ENCODE measurements around the gene ATG9A. TPM values are rescaled to one million over a fixed set of nuclear protein-coding genes. Genes with fewer than 3 reads are reported as not detected.

The ATG9A gene
- total RNA-seq, 4 donors from 2014 or later: 21.5 to 53.5 (median 45.9) TPM

DNA sequence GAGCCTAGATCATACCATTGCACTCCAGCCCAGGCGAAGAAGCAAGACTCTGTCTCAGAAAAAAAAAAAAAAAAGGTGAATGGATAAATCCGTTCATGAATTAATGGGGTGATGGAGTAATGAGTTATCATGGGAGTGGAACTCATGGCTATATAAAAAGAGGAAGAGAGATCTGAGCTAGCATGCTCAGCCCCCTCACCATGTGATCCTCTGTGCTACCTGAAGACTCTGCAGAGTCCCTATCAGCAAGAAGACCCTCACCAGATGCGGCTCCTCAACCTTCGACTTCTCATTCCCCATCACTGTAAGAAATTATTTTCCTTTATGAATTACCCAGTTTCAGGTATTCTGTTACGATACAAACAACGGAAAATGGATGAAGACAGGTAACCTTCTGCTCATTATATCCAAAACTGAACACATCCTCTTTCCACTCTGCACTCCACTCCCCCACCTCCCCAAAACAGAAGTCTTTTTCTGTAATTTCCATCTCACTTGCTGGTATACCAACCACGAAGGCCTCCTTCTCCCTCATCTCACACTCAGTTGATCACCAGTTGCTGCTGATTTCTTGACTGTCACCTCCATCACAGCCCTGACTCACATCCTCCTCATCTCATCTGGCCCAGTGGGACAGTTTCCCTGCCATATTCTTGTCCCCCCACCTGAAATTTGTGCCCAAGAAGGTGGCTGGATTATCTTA lies 42.5 kb downstream of the ATG9A start:
- no peaks in the 10 kb centered on the region for H3K9me3 ChIP-seq
- intact Hi-C loops (cut with DNase I; ENCODE audit: low total_unique reads): no loop called here
- no peak overlapping the region for H3K4me3 ChIP-seq
- H3K27ac ChIP-seq: no peak overlapping the region
- no peaks in the 10 kb centered on the region for H3K27me3 ChIP-seq
- no peaks in the 10 kb centered on the region for H3K4me1 ChIP-seq
- TF ChIP-seq POLR2A (IDR thresholded peaks at IDR 0.05) (no peak), CTCF (IDR thresholded peaks at IDR 0.05) (no peak)
- no peak for DNase-seq
- H3K36me3 ChIP-seq: no peaks in the 10 kb centered on the region

- no peaks in the 10 kb centered on the region for H3K36me3 ChIP-seq
Observed at GRCh38 chr2:219184121-219184520, 45.3 kb downstream of the ATG9A start.

DNA sequence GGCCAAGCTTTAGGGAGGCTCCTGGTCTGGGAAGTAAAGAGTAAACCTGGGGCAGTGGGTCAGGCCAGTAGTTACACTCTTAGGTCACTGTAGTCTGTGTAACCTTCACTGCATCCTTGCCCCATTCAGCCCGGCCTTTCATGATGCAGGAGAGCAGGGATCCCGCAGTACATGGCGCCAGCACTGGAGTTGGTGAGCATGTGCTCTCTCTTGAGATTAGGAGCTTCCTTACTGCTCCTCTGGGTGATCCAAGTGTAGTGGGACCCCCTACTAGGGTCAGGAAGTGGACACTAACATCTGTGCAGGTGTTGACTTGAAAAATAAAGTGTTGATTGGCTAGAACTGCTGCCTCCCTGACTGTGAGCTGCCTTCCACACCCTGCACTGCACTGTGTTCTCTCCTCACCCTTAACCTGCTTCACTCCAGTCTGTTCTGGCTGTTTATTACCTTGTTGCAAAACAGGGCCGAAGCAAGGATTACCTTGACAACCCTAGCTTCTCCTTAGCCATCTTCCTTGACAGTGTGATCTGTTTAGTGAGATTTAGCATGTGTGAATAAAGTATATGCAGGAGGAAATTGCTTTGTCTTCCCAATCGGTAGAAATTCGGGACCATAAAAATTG lies 46.2 kb downstream of the ATG9A start:
- no peak for TF ChIP-seq POLR2A (IDR thresholded peaks at IDR 0.05)
- intact Hi-C loops (cut with DNase I; ENCODE audit: low total_unique reads): loop anchor here (5.0 kb wide), 1 partner anchor 34 kb away; the partner anchor contains the start of gene ABCB6
- Histone ChIP-seq H3K9me3 (no peaks in the 10 kb centered on the region), H3K4me1 (peaks cover 0 to 7% of the 10 kb centered on the region in 2 donors), H3K27me3 (no peaks in the 10 kb centered on the region), H3K4me3 (no peak overlapping the region), H3K27ac (no peak overlapping the region), H3K36me3 (no peaks in the 10 kb centered on the region)
- DNase-seq: no peak

More at GRCh38 chr2:219184121-219184520, 45.3 kb downstream of the ATG9A start:
- H3K4me1 ChIP-seq: peaks cover 0 to 3% of the 10 kb centered on the region in 2 donors
- intact Hi-C loops (cut with DNase I; ENCODE audit: low total_unique reads): loop anchor here (5.0 kb wide), 1 partner anchor 33 kb away; the partner anchor contains the start of gene ABCB6
- H3K27ac ChIP-seq: no peak overlapping the region
- no peak for DNase-seq
- no peak overlapping the region for H3K4me3 ChIP-seq
- H3K9me3 ChIP-seq: no peaks in the 10 kb centered on the region
- TF ChIP-seq POLR2A (IDR thresholded peaks at IDR 0.05): no peak
- no peak for TF ChIP-seq CTCF (IDR thresholded peaks at IDR 0.05)
- no peaks in the 10 kb centered on the region for H3K27me3 ChIP-seq

- no peak overlapping the region for H3K27ac ChIP-seq
- no peak overlapping the region for H3K4me3 ChIP-seq
- no peaks in the 10 kb centered on the region for H3K9me3 ChIP-seq
- intact Hi-C loops (cut with DNase I; ENCODE audit: low total_unique reads): loop anchor here (5.0 kb wide), 1 partner anchor 35 kb away; the partner anchor contains the start of gene ABCB6
- TF ChIP-seq POLR2A (IDR thresholded peaks at IDR 0.05) (no peak), CTCF (IDR thresholded peaks at IDR 0.05) (no peak)
- no peaks in the 10 kb centered on the region for H3K27me3 ChIP-seq
- peaks cover 0 to 7% of the 10 kb centered on the region in 2 donors for H3K4me1 ChIP-seq
- H3K36me3 ChIP-seq: no peaks in the 10 kb centered on the region
- no peak for DNase-seq
Observed at GRCh38 chr2:219182331-219183150, 46.9 kb downstream of the ATG9A start.

GRCh38 chr2:219181531-219181930 lies 47.9 kb downstream of the ATG9A start:
- Histone ChIP-seq H3K27me3 (no peaks in the 10 kb centered on the region), H3K36me3 (no peaks in the 10 kb centered on the region), H3K4me1 (peaks cover 0 to 7% of the 10 kb centered on the region in 2 donors), H3K27ac (no peak overlapping the region), H3K9me3 (no peaks in the 10 kb centered on the region), H3K4me3 (no peak overlapping the region)
- intact Hi-C loops (cut with DNase I; ENCODE audit: low total_unique reads): loop anchor here (5.0 kb wide), 1 partner anchor 36 kb away; the partner anchor contains the start of gene ABCB6
- TF ChIP-seq POLR2A (IDR thresholded peaks at IDR 0.05) (no peak), CTCF (IDR thresholded peaks at IDR 0.05) (no peak)
- no peak for DNase-seq

All from uterus (tissue), 4 donors.